Right atrium auricular region (tissue), 2 donors: Measurements from ENCODE around the gene COL21A1. TPM values are rescaled to one million over a fixed set of nuclear protein-coding genes. Genes with fewer than 3 reads are reported as not detected.

Experiments used
- DNase-seq: peaks from one replicate; pipeline ENCODE4 v3.0.0-alpha.2; 2019; ENCODE audit warnings: low spot score
- H3K27ac ChIP-seq, 2 donors: fragments of 200-600 bp; sonication (generic); 1 replicate in 1 of 2; 2 replicates in 1 of 2; pipeline ENCODE4 v1.5.1; 2016 to 2019
- H3K27me3 ChIP-seq, 2 donors: fragments of 200-600 bp; sonication (generic); one replicate each; pipeline versions ENCODE4 v1.5.1 to v1.6.0; 2017 to 2019
- H3K36me3 ChIP-seq: fragments of 200-600 bp; sonication (generic); one replicate; pipeline ENCODE4 v1.5.1; 2016
- H3K4me1 ChIP-seq, 2 donors: fragments of 200-600 bp; sonication (generic); one replicate each; pipeline versions ENCODE4 v1.5.1 to v1.6.0; 2017 to 2019
- H3K4me3 ChIP-seq, 2 donors: fragments of 200-600 bp; sonication (generic); 1 replicate in 1 of 2; 2 replicates in 1 of 2; pipeline ENCODE4 v1.5.1; 2017 to 2019; ENCODE audit warnings: mild to moderate bottlenecking in 1 of 2, moderate library complexity in 1 of 2
- H3K9me3 ChIP-seq, 2 donors: fragments of 200-600 bp; sonication (generic); one replicate each; pipeline ENCODE4 v1.5.1; 2019
- CTCF ChIP-seq, 2 donors: fragments of 200-600 bp; sonication (generic); IDR thresholded peaks; one replicate each; pipeline ENCODE4 v1.5.1; 2019; ENCODE audit warnings: antibody characterized with exemption in 2 of 2
- total RNA-seq, 2 donors: library from RNA; depleted of rRNA; stranded (reverse); fragments of >200 nt; gene quantifications; one replicate each; pipeline ENCODE4 v1.1.0, GENCODE V29; 2016

The COL21A1 gene
- total RNA-seq, 2 donors from 2014 or later = 13.6 to 89.7 TPM

GRCh38 chr6:56162081-56162480 lies 85.3 kb downstream of the COL21A1 start:
- Histone ChIP-seq H3K9me3 (no peaks in the 10 kb centered on the region), H3K36me3 (no peaks in the 10 kb centered on the region), H3K27ac (no peak overlapping the region), H3K27me3 (no peaks in the 10 kb centered on the region), H3K4me3 (no peak overlapping the region), H3K4me1 (no peaks in the 10 kb centered on the region)
- no peak for TF ChIP-seq CTCF (IDR thresholded peaks at IDR 0.05)
- DNase-seq = no peak

GRCh38 chr6:56160489-56160888 lies 86.9 kb downstream of the COL21A1 start:
- H3K9me3 ChIP-seq = no peaks in the 10 kb centered on the region
- H3K4me1 ChIP-seq = no peaks in the 10 kb centered on the region
- H3K4me3 ChIP-seq = no peak overlapping the region
- no peaks in the 10 kb centered on the region for H3K36me3 ChIP-seq
- no peak for DNase-seq
- H3K27ac ChIP-seq = no peak overlapping the region
- no peaks in the 10 kb centered on the region for H3K27me3 ChIP-seq
- TF ChIP-seq CTCF (IDR thresholded peaks at IDR 0.05) = no peak

- no peak for TF ChIP-seq CTCF (IDR thresholded peaks at IDR 0.05)
- Histone ChIP-seq H3K4me1 (no peaks in the 10 kb centered on the region), H3K4me3 (no peak overlapping the region), H3K27ac (no peak overlapping the region), H3K36me3 (no peaks in the 10 kb centered on the region), H3K9me3 (peaks cover 0 to 16% of the 10 kb centered on the region in 2 donors), H3K27me3 (no peaks in the 10 kb centered on the region)
- no peak for DNase-seq
These were observed 88.8 kb downstream of the COL21A1 start for GRCh38 chr6:56158571-56158970.

- Histone ChIP-seq H3K4me3 (no peak overlapping the region), H3K27ac (no peak overlapping the region), H3K9me3 (peaks cover 0 to 17% of the 10 kb centered on the region in 2 donors), H3K36me3 (no peaks in the 10 kb centered on the region), H3K4me1 (no peaks in the 10 kb centered on the region), H3K27me3 (no peaks in the 10 kb centered on the region)
- TF ChIP-seq CTCF (IDR thresholded peaks at IDR 0.05) = no peak
- no peak for DNase-seq
These were observed 90.7 kb downstream of the COL21A1 start for GRCh38 chr6:56156643-56157042.

GRCh38 chr6:56155634-56156141 lies 91.7 kb downstream of the COL21A1 start:
- no peak for DNase-seq
- Histone ChIP-seq H3K4me1 (no peaks in the 10 kb centered on the region), H3K27me3 (no peaks in the 10 kb centered on the region), H3K4me3 (no peak overlapping the region), H3K36me3 (no peaks in the 10 kb centered on the region), H3K27ac (no peak overlapping the region), H3K9me3 (peaks cover 0 to 17% of the 10 kb centered on the region in 2 donors)
- no peak for TF ChIP-seq CTCF (IDR thresholded peaks at IDR 0.05)

GRCh38 chr6:56154076-56154475 lies 93.3 kb downstream of the COL21A1 start:
- H3K36me3 ChIP-seq = no peaks in the 10 kb centered on the region
- TF ChIP-seq CTCF (IDR thresholded peaks at IDR 0.05) = no peak
- no peak overlapping the region for H3K4me3 ChIP-seq
- H3K9me3 ChIP-seq = peaks cover 0 to 17% of the 10 kb centered on the region in 2 donors
- H3K4me1 ChIP-seq = no peaks in the 10 kb centered on the region
- no peaks in the 10 kb centered on the region for H3K27me3 ChIP-seq
- DNase-seq = no peak
- H3K27ac ChIP-seq = no peak overlapping the region
